GM10266 (cell line): Measurements from ENCODE around the gene PLVAP.
A peak's percentile ranks its signal among the peaks of the same experiment; 100 is the strongest.

Source experiments
- DNase-seq: peaks from one replicate; pipeline ENCODE4 v3.0.0; 2012; ENCODE audit errors: extremely low spot score
- CTCF ChIP-seq: IDR thresholded peaks from 2 replicates; pipeline ENCODE4 v1.5.1; 2012; ENCODE audit warnings: mild to moderate bottlenecking, low read depth; ENCODE audit not compliant: control insufficient read depth, insufficient read depth; ENCODE audit errors: missing control alignments

Gene PLVAP

GRCh38 chr19:17389957-17390664 is 13.0 kb upstream of the PLVAP start:
- DNase-seq, result no peak
- TF ChIP-seq CTCF, result peak; percentile 27

- no peak for TF ChIP-seq CTCF
- DNase-seq, result no peak
These were observed 12.1 kb upstream of the PLVAP start for GRCh38 chr19:17389288-17389687.

GRCh38 chr19:17385878-17386611 is 8.9 kb upstream of the PLVAP start:
- peak; percentile 92 for TF ChIP-seq CTCF
- DNase-seq, result peak; percentile 84

- no peak for TF ChIP-seq CTCF
- no peak for DNase-seq
These were observed 3.4 kb upstream of the PLVAP start for GRCh38 chr19:17380426-17381138.

GRCh38 chr19:17379221-17379631 is 2.1 kb upstream of the PLVAP start:
- no peak for TF ChIP-seq CTCF
- no peak for DNase-seq

- TF ChIP-seq CTCF, result no peak
- no peak for DNase-seq
These were observed 1.1 kb upstream of the PLVAP start for GRCh38 chr19:17378271-17378670.
